ENCODE measurements around the gene RACGAP1.

RACGAP1 gene

DNA sequence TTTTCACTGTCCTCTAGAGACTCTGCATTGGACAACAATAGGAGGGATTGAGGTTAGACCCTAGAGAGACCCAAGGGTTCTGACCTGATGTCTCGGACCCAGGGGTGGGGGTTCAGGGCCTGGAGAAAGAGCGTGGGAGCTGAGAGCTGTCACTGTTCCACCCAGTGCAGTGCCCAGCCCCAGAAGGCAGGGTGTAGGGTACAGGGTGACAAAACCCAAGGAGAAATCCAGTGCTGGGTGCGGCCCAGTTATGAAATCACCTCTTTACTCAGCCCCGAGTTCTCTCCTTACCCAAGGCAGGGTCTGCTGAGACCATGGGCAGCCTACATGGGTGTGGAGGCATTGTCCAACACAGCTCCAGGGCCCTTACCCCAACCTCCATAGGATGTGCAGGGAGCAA, 72.1 kb downstream of the RACGAP1 start:
- DNase-seq, result no peak

DNA sequence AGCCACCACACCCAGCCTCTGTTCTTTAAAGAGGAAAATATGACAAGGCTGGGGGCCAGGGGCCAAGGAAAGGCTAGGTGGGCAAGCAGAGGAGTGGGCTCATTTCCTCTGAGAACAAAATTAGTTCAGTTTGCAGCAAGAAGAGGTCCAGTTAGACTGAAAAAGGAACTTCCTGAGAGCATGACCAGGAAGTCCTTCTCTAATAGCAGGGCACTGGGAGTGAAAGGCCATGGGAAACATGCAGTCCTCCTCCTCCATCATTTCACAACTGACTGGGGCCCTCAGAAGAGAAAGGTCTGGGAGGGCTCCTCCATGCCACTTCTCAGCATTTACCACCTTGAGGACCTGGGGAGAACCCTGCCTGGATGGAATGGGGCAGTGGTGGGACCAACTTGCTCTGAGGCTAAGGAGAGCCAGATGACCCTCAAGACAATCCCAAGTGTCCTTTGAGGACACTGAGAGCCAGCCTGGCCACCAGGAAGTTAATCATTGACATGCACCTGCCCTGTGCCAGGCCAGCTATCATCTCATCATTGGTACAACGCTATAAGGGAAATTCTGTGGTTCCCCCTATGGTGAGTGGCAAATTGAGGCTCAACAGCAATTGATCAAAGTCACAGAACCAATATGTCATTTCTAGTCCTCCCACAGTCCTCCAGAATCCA, 72.8 kb downstream of the RACGAP1 start:
- no peak for DNase-seq

DNA sequence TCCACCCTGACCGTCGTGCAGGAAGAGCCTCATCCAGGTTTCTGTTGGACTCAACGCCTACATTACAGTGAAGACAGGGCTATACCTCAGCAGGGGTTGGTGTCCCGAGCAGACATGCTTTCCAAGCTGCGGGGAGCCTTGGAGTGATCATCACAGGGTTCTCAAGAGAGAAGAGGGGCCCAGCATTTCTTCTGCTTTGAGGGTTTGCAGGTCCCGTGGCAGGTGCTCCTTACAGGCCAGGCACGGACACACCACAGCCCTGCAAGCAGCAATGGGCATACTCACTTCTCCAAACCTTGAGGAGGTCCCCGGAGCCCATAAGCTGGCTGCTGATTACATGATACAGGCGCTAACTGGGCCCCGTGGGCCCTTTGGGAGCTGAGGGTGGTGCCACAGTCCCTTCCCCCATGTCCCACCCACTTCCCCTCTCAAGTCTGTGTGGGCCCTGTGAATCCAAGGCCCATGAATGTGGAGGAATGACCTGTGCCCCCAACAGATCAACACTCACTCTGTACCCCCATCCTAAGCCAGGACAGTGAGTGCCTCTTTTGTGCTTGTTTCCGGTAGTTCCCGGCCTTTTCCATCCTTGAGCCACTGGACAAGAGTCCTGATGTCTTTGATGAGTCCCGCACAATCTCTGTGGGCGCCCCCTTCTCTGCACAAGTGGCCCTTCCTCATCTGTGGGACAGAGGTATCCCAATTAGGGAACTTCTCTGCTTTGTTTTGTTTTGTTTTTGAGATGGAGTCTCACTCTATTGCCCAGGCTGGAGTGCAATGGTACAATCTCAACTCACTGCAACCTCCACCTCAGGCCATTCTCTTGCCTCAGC, 73.7 kb downstream of the RACGAP1 start:
- no peak for DNase-seq

GRCh38 chr12:49950273-49951251, 74.7 kb downstream of the RACGAP1 start, which contains the start of gene AQP2:
TSS of gene AQP2 (plus strand) at chr12:49950737. CDS start at chr12:49950831, 94 bp downstream.
- no peak for DNase-seq

GRCh38 chr12:49949866-49950265, 75.4 kb downstream of the RACGAP1 start:
- DNase-seq, result no peak

GRCh38 chr12:49948866-49949845, 76.1 kb downstream of the RACGAP1 start:
- DNase-seq, result no peak

DNA sequence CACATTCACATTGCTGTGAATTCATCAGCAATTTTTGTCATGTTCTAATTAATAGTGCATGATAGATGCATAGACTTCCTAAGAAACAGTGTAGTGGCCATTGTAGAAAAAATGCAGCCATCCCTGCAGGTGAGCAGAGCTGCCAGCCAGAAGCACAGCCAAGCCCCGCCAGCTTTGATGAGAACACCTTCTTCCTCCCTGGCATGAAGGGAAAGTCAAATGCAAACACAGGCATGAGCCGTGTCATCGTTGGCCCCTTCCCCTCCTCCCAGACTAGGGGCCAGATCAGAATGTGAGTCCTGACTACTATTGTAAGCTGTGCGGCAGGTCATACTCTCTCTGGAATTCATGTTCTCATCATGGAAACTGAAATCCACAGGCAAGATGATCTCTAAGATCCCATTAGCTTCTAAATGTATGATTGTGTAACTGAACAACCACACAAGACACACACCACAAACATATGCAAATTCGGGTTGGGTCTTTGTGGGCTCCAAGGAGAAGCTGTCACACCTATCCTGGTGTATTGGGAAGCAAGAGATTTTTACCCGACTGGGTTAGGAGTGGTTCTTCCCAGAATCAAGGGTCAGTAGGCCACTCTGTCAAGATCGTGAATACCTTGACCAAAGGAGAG, 77.6 kb downstream of the RACGAP1 start:
- no peak for DNase-seq

GRCh38 chr12:49946497-49946896, 78.8 kb downstream of the RACGAP1 start:
- no peak for DNase-seq

DNA sequence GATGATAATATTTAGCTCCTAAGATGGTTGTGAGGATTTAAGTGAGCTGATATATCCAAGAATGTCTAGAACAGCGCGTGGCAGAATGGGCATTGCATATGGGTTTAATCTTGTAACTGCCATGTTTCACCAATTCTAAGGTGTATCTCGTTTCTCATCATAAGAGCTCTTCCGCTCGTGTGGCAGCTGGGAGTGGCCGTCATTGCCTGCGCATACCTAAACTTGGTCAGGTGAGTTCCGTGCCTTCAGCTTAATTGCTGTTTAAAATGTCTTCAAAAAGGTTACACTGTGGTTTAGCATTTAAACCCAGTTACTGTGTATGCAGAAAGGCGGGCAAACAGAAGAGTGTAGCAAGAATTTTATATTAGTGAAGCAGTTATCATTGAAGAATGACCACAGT, 79.2 kb downstream of the RACGAP1 start:
- no peak for DNase-seq

GRCh38 chr12:49945394-49946080, 79.8 kb downstream of the RACGAP1 start:
- DNase-seq, result peak in 1 of 2 experiments; percentile 69

- no peak for DNase-seq
Measured at GRCh38 chr12:49944718-49945117, 80.6 kb downstream of the RACGAP1 start.

GRCh38 chr12:49944046-49944445, 81.2 kb downstream of the RACGAP1 start:
- DNase-seq, result no peak

DNA sequence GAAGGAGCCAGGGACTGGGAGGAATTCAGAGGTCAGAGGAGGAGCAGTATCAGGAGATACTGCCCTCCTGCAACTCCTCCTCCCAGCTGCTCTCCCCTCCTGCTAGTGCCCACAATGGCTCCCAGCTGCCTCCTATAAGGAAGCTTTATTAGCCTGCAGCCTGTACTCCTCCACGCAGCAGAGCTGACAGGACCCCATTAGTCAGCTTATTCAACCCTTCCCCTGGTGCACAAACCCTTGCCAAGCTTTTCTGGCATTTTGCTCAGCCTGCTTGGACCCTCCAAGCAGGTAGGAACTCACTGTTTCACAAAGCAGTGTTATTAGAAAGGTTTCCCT, 81.7 kb downstream of the RACGAP1 start:
- DNase-seq, result no peak

- DNase-seq, result no peak
Measured at GRCh38 chr12:49942921-49943624, 82.2 kb downstream of the RACGAP1 start.

- no peak for DNase-seq
Measured at GRCh38 chr12:49942512-49942893, 82.8 kb downstream of the RACGAP1 start.

DNA sequence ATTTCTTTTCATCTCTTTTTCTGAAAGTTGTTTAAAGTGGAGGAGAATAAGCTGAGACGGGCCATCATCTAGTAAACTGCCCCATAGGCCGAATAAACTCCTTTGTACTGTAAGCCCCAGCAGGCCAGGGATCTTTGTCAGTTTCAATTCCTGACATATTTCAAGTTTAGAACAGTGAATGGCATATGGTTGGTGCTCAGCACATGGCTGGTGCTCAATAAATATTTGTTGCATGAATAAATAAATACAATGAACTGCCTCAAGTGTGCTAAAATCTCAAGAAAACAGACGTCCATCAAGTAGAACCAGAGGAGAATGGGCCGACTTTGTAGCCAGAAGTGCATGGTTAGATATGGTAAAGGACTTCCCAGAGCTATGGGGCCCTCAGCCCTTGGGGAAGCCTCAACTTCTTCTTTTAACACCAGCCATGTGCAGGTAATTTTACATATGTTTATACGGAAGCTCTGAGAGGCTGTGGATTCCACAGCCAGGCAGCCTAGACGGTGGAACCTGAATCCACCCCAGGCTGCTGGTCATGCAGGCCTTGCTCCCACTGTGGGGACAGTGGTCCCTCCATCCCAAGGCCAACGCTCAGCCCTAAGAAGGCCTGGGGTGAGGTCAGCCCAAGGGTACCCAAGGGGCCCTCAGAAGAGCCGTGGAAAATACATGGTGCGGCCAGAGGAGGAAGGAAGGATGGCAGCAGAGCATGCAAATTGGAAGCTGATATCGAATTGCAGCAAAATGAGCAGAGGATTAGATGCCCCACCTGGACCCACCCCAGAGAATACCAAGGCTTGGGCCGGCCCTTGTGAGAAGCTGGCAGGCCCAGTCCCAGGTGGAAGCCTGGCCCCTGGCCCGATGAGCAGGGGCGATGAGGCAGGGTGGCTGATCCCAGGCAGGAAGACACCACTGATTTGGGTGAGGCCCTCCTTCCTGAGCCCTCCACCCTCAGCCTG, 83.5 kb downstream of the RACGAP1 start:
- DNase-seq, result no peak

DNA sequence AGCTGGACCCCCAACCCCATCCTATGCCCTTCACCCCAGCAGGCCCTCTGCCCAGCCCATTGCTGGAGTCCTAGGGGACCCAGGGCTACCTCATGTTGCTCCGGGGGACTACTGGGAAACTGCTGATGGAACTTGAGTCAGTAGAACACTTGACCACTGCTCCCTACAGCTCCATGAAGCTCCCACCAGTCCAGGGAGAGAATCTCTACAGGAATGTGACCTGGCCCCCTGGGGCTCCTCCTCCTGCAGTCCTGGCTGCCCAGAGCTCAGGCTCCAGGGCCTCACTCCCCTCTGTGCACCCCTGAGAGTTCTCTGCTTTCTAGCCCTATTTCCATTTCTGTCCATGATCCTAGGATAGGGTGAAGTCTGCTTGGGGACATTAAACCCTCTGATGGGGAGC, 85.6 kb downstream of the RACGAP1 start:
- no peak for DNase-seq

DNA sequence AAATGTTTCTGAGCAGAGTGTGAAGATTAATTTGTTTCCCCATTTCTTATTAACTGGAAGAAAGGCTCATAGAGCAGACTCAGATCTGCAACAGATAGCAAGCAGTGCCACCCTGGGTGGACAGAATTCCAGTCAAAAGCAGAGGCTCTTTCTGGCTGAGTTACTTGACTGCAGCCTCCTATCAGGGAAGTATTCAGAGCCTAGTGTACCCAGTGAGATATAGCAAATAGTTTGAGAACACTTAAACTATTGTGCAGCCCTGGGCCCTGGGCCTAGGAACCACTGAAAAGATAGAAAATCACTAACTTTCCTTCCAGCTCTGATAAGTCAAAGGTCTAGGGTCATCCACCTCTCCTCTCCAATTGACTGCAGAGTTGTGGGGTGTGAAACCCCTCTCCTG, 86.0 kb downstream of the RACGAP1 start:
- DNase-seq, result no peak
